GM12892 (cell line): ENCODE data around the gene TP53AIP1. TPM values are rescaled to one million over a fixed set of nuclear protein-coding genes. Genes with fewer than 3 reads are reported as not detected.
A peak's percentile ranks its signal among the peaks of the same experiment; 100 is the strongest.

Experiments used
- DNase-seq: peaks from one replicate; pipeline ENCODE4 v3.0.0; 2011; ENCODE audit not compliant: insufficient read length
- FAIRE-seq: peaks from 2 replicates; lab custom pipeline; 2011; peaks lifted over from hg19 to GRCh38; lab: Jason Lieb, UNC
- POLR2A ChIP-seq: IDR thresholded peaks from 2 replicates; pipeline ENCODE4 v1.6.1; 2011; ENCODE audit warnings: low read depth, low read length, control low read depth
- POLR2AphosphoS5 ChIP-seq: IDR thresholded peaks from 2 replicates; pipeline ENCODE4 v1.6.1; 2011; ENCODE audit warnings: low read depth, low read length, control low read depth
- TAF1 ChIP-seq: IDR thresholded peaks from 2 replicates; pipeline ENCODE4 v1.6.1; 2011; ENCODE audit warnings: low read depth, mild to moderate bottlenecking, control low read depth, low read length, borderline replicate concordance
- polyA plus RNA-seq: library from polyadenylated mRNA; unstranded; fragments of >200 nt; gene quantifications from one replicate; pipeline ENCODE4 v1.2.1, GENCODE V29; 2012; ENCODE audit warnings: missing spikeins, inconsistent platforms; ENCODE audit not compliant: missing spikeins

Gene TP53AIP1, protein sequence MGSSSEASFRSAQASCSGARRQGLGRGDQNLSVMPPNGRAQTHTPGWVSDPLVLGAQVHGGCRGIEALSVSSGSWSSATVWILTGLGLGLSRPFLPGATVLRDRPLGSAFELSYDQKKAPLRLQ
- polyA plus RNA-seq, result not detected

DNA sequence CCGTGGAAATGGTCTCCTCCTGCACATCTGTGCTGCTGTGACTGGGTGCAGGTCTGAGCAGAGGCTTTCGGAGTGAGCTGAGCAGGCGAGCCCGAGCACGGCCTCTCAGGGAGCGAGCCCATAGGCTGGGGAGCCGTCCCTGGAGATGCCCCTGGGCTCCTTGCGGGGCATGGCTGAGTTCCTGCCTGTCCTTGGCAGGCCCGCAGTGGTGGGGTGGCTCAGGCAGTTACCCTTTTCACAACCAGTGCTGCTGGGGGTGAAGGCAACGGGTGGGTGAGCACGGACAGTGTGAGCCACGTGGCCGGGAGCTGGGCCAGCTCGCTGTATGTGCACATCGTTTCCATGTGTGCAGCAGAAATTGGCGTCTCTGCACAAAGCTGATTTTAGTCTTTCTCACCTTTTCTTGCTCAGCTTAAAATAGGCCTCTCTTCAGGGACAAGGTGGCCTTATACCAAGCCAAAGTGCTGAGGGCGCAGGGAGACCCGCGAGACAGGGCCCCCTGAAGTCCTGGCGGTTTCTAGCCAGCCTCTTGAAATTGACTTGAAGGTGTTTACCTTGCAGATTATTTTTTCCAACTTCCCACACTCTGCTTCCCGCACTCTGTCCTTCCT is at the start of gene TP53AIP1:
Gene TP53AIP1, minus strand, starts transcription at position 55 of the 611 bp plus-strand sequence. CDS start 5,053 bp downstream, outside the sequence.
- FAIRE-seq (no peak), DNase-seq (no peak)
- TF ChIP-seq POLR2AphosphoS5, result no peak
- no peak for TF ChIP-seq TAF1
- no peak for TF ChIP-seq POLR2A

DNA sequence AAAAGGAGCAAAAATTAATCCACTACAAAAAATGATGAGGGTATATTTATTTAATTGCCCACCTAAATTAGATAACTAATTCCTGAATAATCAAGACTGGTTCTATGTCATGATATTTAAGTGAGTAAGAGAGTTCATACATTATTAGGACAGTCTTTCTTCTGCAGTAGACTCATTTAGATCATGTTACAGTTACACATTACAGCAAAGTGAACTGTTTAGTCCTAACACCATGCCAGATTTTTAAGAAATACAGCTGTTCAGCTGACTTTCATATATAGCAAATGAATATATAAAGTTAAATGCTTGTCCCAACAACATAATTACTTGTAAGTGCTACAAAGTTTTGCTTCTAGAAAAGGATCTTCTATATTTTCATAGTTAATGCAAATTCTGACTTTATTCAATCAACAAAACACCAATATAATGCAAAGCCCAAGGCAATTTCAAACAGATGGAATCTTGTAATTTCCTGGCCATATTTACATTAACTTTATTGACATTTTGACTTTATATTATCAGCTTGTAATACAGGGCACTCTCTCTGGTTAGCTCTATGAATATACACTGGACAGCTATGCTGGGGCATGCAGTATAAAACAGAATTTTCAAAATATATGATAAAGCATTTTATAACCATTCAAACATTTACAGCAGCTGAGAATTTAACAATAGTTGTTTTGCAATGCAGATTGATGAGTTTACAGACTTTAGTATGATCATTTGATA is 45.7 kb upstream of the TP53AIP1 start:
- no peak for TF ChIP-seq POLR2A
- no peak for TF ChIP-seq POLR2AphosphoS5
- TF ChIP-seq TAF1, result no peak
- FAIRE-seq (no peak), DNase-seq (no peak)

DNA sequence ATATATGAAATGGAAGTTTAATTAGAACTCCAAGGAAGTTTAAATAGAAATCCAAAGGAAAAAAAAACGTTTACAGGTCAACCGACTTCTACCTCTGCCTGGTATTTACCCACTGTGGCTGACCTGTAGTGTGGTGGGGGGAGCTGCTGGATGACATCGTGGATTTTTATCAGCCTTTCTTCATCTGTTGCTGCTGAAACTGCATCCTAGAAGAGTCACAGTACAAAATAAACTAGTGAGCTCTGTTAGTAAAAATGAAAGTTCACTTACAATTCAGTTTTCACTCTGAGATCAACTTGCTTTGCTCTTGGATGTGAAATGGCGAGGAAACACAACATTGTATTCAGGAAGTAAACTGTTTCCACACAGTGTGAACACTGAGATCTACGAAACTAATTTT is 43.2 kb upstream of the TP53AIP1 start:
- DNase-seq (no peak), FAIRE-seq (no peak)
- no peak for TF ChIP-seq POLR2A
- no peak for TF ChIP-seq TAF1
- no peak for TF ChIP-seq POLR2AphosphoS5

DNA sequence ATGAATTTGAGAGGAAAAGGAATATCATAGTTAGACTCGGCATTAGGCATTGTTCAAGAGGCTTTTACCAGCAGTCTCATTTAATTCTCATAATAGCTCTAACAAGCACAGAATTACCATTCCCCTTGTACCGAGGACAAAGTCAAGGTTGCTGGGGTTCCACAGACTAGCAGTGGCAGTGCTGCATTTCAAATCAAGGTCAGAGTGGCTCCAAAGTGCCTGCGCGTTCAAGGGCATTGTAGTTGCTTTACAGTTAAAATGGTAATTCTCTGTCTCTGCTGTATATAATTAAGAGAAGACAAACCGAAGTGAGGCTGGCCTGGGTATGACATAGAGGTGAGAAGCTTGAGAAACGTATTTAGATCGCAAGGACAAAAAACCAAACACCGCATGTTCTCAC is 40.4 kb upstream of the TP53AIP1 start:
- no peak for TF ChIP-seq POLR2AphosphoS5
- TF ChIP-seq POLR2A, result no peak
- TF ChIP-seq TAF1, result no peak
- no peak for FAIRE-seq
- DNase-seq, result no peak

- DNase-seq (no peak), FAIRE-seq (no peak)
- TF ChIP-seq TAF1 (no peak), POLR2A (no peak), POLR2AphosphoS5 (no peak)
Measured at GRCh38 chr11:128981254-128981653, 38.6 kb upstream of the TP53AIP1 start.

DNA sequence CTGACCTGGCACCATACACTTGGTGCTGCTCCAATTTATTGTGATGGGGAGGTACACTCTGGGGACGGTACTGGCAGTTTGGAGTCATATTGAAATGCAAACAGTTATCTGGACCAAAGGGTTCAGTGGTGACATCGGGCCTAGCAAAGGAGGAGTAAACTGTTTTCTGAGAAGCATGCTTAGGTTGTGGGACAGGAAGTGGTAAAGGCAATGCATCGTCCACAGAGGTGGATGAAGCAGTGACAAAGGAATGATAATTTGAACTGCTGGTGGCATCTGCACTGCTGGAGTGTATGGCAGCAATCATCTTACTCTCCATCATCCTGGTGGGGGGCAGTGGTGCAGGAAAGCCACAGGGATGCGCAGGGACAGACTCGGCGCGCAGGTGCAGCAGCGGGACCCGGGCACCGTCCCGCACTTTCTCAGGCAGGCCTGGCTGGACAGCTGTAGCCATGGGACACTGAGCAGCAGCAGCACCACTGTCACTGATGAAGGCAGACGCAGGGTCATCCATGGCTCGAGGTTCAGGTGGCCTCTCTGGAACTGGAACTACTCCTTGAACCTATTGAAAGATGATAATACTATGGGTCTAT is 28.0 kb upstream of the TP53AIP1 start:
- DNase-seq (no peak), FAIRE-seq (no peak)
- TF ChIP-seq POLR2A (no peak), TAF1 (no peak), POLR2AphosphoS5 (no peak)

GRCh38 chr11:128968916-128969315 is 26.2 kb upstream of the TP53AIP1 start:
- TF ChIP-seq POLR2AphosphoS5, result no peak
- TF ChIP-seq TAF1, result no peak
- TF ChIP-seq POLR2A, result no peak
- DNase-seq (no peak), FAIRE-seq (no peak)

DNA sequence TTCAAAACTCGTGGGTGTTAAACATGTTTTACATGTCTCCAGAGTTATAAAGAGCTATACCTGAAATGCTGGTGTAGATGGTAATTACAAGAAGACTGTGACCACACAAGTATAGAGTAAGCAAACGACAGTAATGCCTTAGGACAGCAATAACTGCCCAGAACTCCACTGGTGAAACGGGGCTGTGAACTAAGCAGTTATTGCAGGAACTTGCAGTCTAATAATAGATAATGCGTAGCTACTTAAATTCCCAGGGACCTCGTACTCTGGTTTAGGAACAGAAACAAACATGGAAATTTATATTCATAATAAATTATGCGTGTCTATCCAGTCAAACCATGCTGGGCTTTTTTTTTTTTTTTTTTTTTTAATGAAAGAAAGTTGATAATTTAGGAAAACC is 24.9 kb upstream of the TP53AIP1 start:
- TF ChIP-seq TAF1, result no peak
- TF ChIP-seq POLR2AphosphoS5, result no peak
- TF ChIP-seq POLR2A, result no peak
- no peak for DNase-seq
- no peak for FAIRE-seq

- FAIRE-seq (peak; percentile 92), DNase-seq (no peak)
- TF ChIP-seq POLR2A, result no peak
- no peak for TF ChIP-seq TAF1
- TF ChIP-seq POLR2AphosphoS5, result no peak
Measured at GRCh38 chr11:128965485-128965884, 22.8 kb upstream of the TP53AIP1 start.

GRCh38 chr11:128964463-128964930 is 21.8 kb upstream of the TP53AIP1 start:
- FAIRE-seq, result peak; percentile 78
- no peak for TF ChIP-seq POLR2A
- TF ChIP-seq POLR2AphosphoS5, result no peak
- TF ChIP-seq TAF1, result no peak
- DNase-seq, result no peak

GRCh38 chr11:128963744-128964325 is 21.2 kb upstream of the TP53AIP1 start:
- DNase-seq, result no peak
- TF ChIP-seq TAF1 (no peak), POLR2AphosphoS5 (no peak), POLR2A (no peak)
- no peak for FAIRE-seq

GRCh38 chr11:128962896-128963295 is 20.2 kb upstream of the TP53AIP1 start:
- DNase-seq, result no peak
- TF ChIP-seq POLR2A (no peak), TAF1 (no peak), POLR2AphosphoS5 (no peak)
- FAIRE-seq, result no peak

- TF ChIP-seq POLR2AphosphoS5, result no peak
- no peak for TF ChIP-seq TAF1
- no peak for TF ChIP-seq POLR2A
- DNase-seq (no peak), FAIRE-seq (no peak)
Measured at GRCh38 chr11:128961645-128962044, 19.0 kb upstream of the TP53AIP1 start.

GRCh38 chr11:128957202-128957482 is 14.5 kb upstream of the TP53AIP1 start:
- FAIRE-seq (no peak), DNase-seq (no peak)
- TF ChIP-seq POLR2A (no peak), TAF1 (no peak), POLR2AphosphoS5 (no peak)
